Ectodermal cell (in vitro differentiated cells): ENCODE results near the gene KAT2B.

Experiments used
- H3K27ac ChIP-seq: 2 replicates; pipeline ENCODE4 v1.7.0; 2013; ENCODE audit warnings: mild to moderate bottlenecking, low read depth, low read length; ENCODE audit not compliant: insufficient read depth, poor library complexity, severe bottlenecking
- H3K27me3 ChIP-seq: 2 replicates; pipeline ENCODE4 v1.7.0; 2013; ENCODE audit warnings: mild to moderate bottlenecking, low read length; ENCODE audit not compliant: insufficient read depth, control insufficient read depth, poor library complexity, severe bottlenecking
- H3K36me3 ChIP-seq: one replicate; pipeline ENCODE4 v1.7.0; 2013; ENCODE audit warnings: low read length; ENCODE audit not compliant: control insufficient read depth, insufficient read depth
- H3K4me1 ChIP-seq: one replicate; pipeline ENCODE4 v1.7.0; 2013; ENCODE audit warnings: low read length; ENCODE audit not compliant: control insufficient read depth, insufficient read depth
- H3K4me3 ChIP-seq: 2 replicates; pipeline ENCODE4 v1.7.0; 2013; ENCODE audit warnings: low read depth, low read length, control low read depth; ENCODE audit not compliant: insufficient read depth
- H3K9me3 ChIP-seq: 2 replicates; pipeline ENCODE4 v1.7.0; 2013; ENCODE audit warnings: mild to moderate bottlenecking, low read length, moderate library complexity; ENCODE audit not compliant: control insufficient read depth
- WGBS, 2 experiments: methylation state at CpG; one replicate each; pipeline ENCODE4 v1.1.7; 2013; ENCODE audit warnings: missing lambda C conversion rate in 2 of 2; 5-methylcytosine and 5-hydroxymethylcytosine counted together

The KAT2B gene

DNA sequence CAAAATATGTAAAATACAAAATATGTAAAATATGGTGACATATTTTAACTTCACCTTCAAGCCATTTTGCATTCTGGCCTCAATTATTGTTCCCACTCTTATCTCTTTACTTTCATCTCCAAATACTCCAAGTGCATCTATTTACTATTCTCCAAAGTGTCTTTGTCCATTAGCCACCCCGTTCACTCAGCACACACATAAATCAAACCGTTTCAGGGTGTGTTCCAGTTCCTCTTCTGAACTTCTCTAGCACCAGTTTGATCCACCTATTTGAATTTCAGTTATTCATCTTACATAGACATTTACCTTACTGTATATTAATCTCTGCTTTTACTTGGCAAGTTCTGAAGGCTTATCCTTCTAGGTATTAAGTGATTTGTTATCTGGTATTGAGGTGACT, 100.6 kb downstream of the KAT2B start:
- H3K36me3 ChIP-seq = no peaks in the 10 kb centered on the region
- 91 to 94% methylated on average over 2 of the region's 2 CpGs for WGBS, 2 experiments
- H3K4me3 ChIP-seq = no peak overlapping the region
- no peaks in the 10 kb centered on the region for H3K27me3 ChIP-seq
- peak overlapping the region; percentile 74 for H3K27ac ChIP-seq
- H3K4me1 ChIP-seq = peaks cover 11% of the 10 kb centered on the region
- H3K9me3 ChIP-seq = no peaks in the 10 kb centered on the region

DNA sequence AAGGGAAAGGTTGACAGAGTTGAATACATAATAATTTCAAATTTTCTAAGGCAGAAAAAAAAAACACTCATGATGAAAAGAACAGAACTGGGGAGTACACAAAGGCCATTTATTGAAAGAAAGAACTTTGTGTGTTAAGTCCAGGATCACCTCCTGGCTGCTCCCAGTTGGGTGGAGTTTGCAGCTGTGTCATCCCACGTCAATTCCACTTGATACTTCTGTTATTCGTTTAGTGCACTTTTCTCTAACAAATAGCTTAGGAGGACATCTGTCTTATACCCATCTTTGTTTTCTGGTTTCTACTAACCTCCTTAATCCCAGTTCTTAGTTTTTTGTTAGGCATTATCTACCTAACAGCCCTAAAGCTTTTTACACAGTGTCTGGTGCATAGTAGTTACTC, 101.1 kb downstream of the KAT2B start:
- Histone ChIP-seq H3K4me3 (no peak overlapping the region), H3K36me3 (no peaks in the 10 kb centered on the region), H3K27me3 (no peaks in the 10 kb centered on the region), H3K4me1 (peaks cover 11% of the 10 kb centered on the region), H3K9me3 (no peaks in the 10 kb centered on the region), H3K27ac (peak overlapping the region; percentile 74)
- 30 to 37% methylated on average over 2 of the region's 2 CpGs for WGBS, 2 experiments

DNA sequence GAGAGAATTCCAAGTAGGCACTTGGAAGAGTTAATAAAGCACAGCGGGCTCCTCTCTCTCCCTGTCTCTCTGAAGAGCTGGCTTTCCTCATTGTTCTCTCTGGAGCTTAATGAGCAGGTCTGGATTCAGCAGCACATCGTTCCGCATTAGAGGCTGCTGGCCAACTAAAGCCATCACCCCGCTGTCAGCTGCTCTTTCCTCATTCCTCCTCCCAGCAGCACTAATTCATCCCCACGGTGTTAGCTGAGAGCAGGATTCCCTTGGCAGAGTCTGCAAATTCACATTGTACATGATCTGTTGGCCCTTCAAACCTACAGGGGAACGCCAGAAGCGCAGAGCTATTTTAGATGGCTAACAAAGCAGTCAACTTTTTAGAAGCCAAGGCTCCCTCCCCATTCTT, 101.6 kb downstream of the KAT2B start:
- 5 to 8% methylated on average over 7 of the region's 7 CpGs for WGBS, 2 experiments
- H3K4me1 ChIP-seq = peaks cover 11% of the 10 kb centered on the region
- H3K9me3 ChIP-seq = no peaks in the 10 kb centered on the region
- no peaks in the 10 kb centered on the region for H3K36me3 ChIP-seq
- no peak overlapping the region for H3K4me3 ChIP-seq
- no peaks in the 10 kb centered on the region for H3K27me3 ChIP-seq
- peak overlapping the region; percentile 74 for H3K27ac ChIP-seq

GRCh38 chr3:20142517-20142916, 102.3 kb downstream of the KAT2B start:
- Histone ChIP-seq H3K27me3 (no peaks in the 10 kb centered on the region), H3K4me1 (peaks cover 11% of the 10 kb centered on the region), H3K4me3 (no peak overlapping the region), H3K9me3 (no peaks in the 10 kb centered on the region), H3K27ac (peak overlapping the region; percentile 74), H3K36me3 (no peaks in the 10 kb centered on the region)
- WGBS, 2 experiments = 99% methylated on average over 4 of the region's 4 CpGs

DNA sequence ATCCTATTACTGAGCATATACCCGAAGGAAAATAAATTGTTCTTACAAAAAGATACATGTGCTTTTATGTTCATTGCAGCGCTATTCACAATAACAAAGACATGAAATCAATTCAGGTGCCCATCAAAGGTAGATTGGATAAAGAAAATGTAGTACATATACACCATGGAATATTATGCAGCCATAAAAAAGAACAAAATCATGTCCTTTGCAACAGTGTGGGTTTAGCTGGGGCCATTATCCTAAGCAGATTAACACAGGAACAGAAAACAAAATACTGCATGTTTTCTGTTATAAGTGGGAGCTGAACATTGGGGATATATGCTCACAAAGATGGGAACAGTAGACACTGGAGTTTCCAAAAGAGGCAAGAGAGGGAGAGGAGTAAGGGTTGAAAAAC, 103.3 kb downstream of the KAT2B start:
- no peak overlapping the region for H3K4me3 ChIP-seq
- H3K27ac ChIP-seq = no peak overlapping the region
- H3K27me3 ChIP-seq = no peaks in the 10 kb centered on the region
- 90 to 100% methylated on average over 2 of the region's 2 CpGs for WGBS, 2 experiments
- H3K9me3 ChIP-seq = no peaks in the 10 kb centered on the region
- peaks cover 11% of the 10 kb centered on the region for H3K4me1 ChIP-seq
- H3K36me3 ChIP-seq = no peaks in the 10 kb centered on the region

DNA sequence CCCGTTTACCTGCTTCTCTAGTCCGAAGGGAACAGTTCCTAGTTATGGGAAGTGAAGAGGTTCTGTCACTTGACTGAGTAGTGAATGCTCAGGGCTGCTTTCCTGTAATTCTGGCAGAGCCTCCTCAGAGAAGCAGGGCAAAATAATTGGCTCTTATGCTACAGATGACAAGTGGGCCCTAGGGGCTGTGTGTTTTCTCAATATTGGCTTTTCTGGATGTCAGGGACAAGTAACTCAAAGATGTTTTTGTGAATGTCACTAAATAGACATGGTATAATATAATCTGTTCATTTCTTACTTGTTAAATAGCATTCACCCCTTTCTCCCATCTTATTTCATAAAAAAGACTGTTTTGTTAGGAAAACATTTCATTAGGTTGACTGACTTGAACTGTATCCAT, 105.6 kb downstream of the KAT2B start:
- Histone ChIP-seq H3K4me3 (no peak overlapping the region), H3K9me3 (no peaks in the 10 kb centered on the region), H3K27me3 (no peaks in the 10 kb centered on the region), H3K4me1 (peaks cover 11% of the 10 kb centered on the region), H3K27ac (no peak overlapping the region), H3K36me3 (no peaks in the 10 kb centered on the region)
- 83 to 93% methylated on average over 2 of the region's 2 CpGs for WGBS, 2 experiments

DNA sequence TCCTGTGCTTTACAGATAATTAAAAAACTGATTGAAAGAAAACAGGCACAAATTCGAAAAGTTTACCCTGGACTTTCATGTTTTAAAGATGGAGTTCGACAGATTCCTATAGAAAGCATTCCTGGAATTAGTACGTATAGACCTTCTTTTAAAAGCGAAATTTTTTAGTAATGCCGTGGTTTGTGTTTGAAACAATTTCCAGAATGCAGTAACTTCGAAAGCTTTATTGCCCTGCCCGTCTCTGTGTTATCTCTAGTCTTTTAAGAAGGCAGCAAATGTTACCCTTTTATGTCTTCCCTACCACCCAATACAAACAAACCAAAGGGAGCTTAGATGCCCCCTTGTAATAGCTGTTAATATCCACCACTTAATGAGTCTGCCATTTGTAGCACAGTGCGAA, 106.1 kb downstream of the KAT2B start:
- 94 to 96% methylated on average over 8 of the region's 8 CpGs for WGBS, 2 experiments
- Histone ChIP-seq H3K9me3 (no peaks in the 10 kb centered on the region), H3K27me3 (no peaks in the 10 kb centered on the region), H3K36me3 (no peaks in the 10 kb centered on the region), H3K4me1 (peaks cover 11% of the 10 kb centered on the region), H3K4me3 (no peak overlapping the region), H3K27ac (no peak overlapping the region)

GRCh38 chr3:20147361-20147760, 107.1 kb downstream of the KAT2B start:
- H3K27ac ChIP-seq = no peak overlapping the region

GRCh38 chr3:20148466-20148865, 108.2 kb downstream of the KAT2B start:
- Histone ChIP-seq H3K4me1 (no peaks in the 10 kb centered on the region), H3K36me3 (no peaks in the 10 kb centered on the region), H3K27me3 (no peaks in the 10 kb centered on the region), H3K4me3 (no peak overlapping the region), H3K27ac (no peak overlapping the region), H3K9me3 (no peaks in the 10 kb centered on the region)
- WGBS, 2 experiments = 91 to 92% methylated on average over 8 to 10 of the region's 10 CpGs

More at GRCh38 chr3:20147361-20147760, 107.1 kb downstream of the KAT2B start:
- H3K4me1 ChIP-seq = peaks cover 7% of the 10 kb centered on the region
- H3K4me3 ChIP-seq = no peak overlapping the region
- no peaks in the 10 kb centered on the region for H3K36me3 ChIP-seq
- H3K9me3 ChIP-seq = no peaks in the 10 kb centered on the region
- H3K27me3 ChIP-seq = no peaks in the 10 kb centered on the region

GRCh38 chr3:20154078-20154477, 113.8 kb downstream of the KAT2B start:
- Histone ChIP-seq H3K9me3 (no peaks in the 10 kb centered on the region), H3K27ac (no peak overlapping the region), H3K36me3 (peaks cover 10% of the 10 kb centered on the region), H3K4me1 (no peaks in the 10 kb centered on the region), H3K27me3 (no peaks in the 10 kb centered on the region), H3K4me3 (no peak overlapping the region)
- WGBS, 2 experiments = 96 to 100% methylated on average over 1 of the region's 1 CpG

DNA sequence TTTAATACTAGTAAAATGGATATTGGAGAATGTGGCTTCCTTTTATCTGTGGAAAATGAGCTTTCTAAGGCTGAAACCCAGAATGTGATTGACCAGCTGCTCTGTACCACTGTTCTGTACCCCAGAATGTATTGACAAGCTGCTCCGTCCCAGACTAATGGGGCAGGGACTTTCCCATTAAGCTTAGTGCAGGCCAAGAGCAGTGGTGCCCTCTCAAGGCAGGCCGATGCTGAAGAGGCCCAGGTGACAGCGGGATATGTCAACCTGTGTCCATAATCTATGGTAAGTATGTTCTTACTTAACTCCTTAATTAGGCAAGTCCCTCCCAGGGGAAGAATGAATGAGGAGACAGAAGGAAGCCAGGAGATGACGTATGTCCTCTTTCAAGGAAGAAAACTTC, 114.7 kb downstream of the KAT2B start:
- Histone ChIP-seq H3K27me3 (no peaks in the 10 kb centered on the region), H3K27ac (no peak overlapping the region), H3K36me3 (peaks cover 18% of the 10 kb centered on the region), H3K4me1 (no peaks in the 10 kb centered on the region), H3K9me3 (no peaks in the 10 kb centered on the region), H3K4me3 (no peak overlapping the region)
- WGBS, 2 experiments = 87 to 91% methylated on average over 3 to 4 of the region's 4 CpGs
